HepG2 (cell line): Measurements from ENCODE around the gene ATP6V1C2. TPM values are rescaled to one million over a fixed set of nuclear protein-coding genes. Genes with fewer than 3 reads are reported as not detected.
A peak's percentile ranks its signal among the peaks of the same experiment; 100 is the strongest.

ENCODE experiments used
- ADNP ChIP-seq: sonication (generic); formaldehyde crosslinking; IDR thresholded peaks from 2 replicates; pipeline ENCODE4 v1.4.0; 2020; ENCODE audit warnings: missing genetic modification reagents
- BRD4 ChIP-seq: sonication (generic); formaldehyde crosslinking; IDR thresholded peaks from 2 replicates; pipeline ENCODE4 v1.4.0; 2020; ENCODE audit warnings: missing genetic modification reagents
- CBX2 ChIP-seq, 2 experiments: fragments of 200-600 bp in 1 of 2; sonication (generic); formaldehyde crosslinking in 1 of 2; IDR thresholded peaks; 2 replicates each; pipeline versions ENCODE4 v1.7.0 to v1.8.1; 2018 to 2022; ENCODE audit warnings: low read depth in 2 of 2, low read length in 1 of 2, mild to moderate bottlenecking in 1 of 2, missing genetic modification reagents in 1 of 2
- FOSL2 ChIP-seq: sonication (generic); formaldehyde crosslinking; IDR thresholded peaks from 2 replicates; pipeline ENCODE4 v1.4.0; 2020; ENCODE audit warnings: missing genetic modification reagents
- GATAD1 ChIP-seq: IDR thresholded peaks from 2 replicates; pipeline ENCODE4 v1.6.1; 2016; ENCODE audit warnings: missing genetic modification reagents, missing compliant biosample characterization
- HHEX ChIP-seq: IDR thresholded peaks from 2 replicates; pipeline ENCODE4 v1.6.1; 2016; ENCODE audit warnings: control low read depth
- MAF1 ChIP-seq: sonication (generic); formaldehyde crosslinking; IDR thresholded peaks from 2 replicates; pipeline ENCODE4 v1.5.0; 2020; ENCODE audit warnings: missing genetic modification reagents, borderline replicate concordance
- MED8 ChIP-seq: sonication (generic); formaldehyde crosslinking; IDR thresholded peaks from 2 replicates; pipeline ENCODE4 v1.8.1; 2023; ENCODE audit warnings: mild to moderate bottlenecking, missing genetic modification reagents; ENCODE audit not compliant: insufficient replicate concordance
- NCOA1 ChIP-seq: sonication (generic); formaldehyde crosslinking; IDR thresholded peaks from 2 replicates; pipeline ENCODE4 v1.9.0; 2021; ENCODE audit warnings: missing genetic modification reagents
- NCOA5 ChIP-seq: sonication (generic); formaldehyde crosslinking; IDR thresholded peaks from 2 replicates; pipeline ENCODE4 v1.4.0; 2020; ENCODE audit warnings: missing genetic modification reagents
- NONO ChIP-seq, 2 experiments: fragments of 450-650 bp in 1 of 2; sonication (generic) in 1 of 2; formaldehyde crosslinking in 1 of 2; IDR thresholded peaks in 1 of 2; conservative IDR thresholded peaks in 1 of 2; 2 replicates each; pipeline versions ENCODE4 v1.6.1 to v1.8.0; 2017 to 2022; ENCODE audit warnings: mild to moderate bottlenecking in 1 of 2, missing genetic modification reagents in 1 of 2, moderate library complexity in 1 of 2
- REL ChIP-seq: sonication (generic); formaldehyde crosslinking; conservative IDR thresholded peaks from 2 replicates; pipeline ENCODE4 v1.8.0; 2022; ENCODE audit warnings: mild to moderate bottlenecking, missing genetic modification reagents, moderate library complexity
- SIX1 ChIP-seq: sonication (generic); formaldehyde crosslinking; IDR thresholded peaks from 2 replicates; pipeline ENCODE4 v1.4.0; 2020; ENCODE audit warnings: missing genetic modification reagents, borderline replicate concordance
- SSRP1 ChIP-seq: IDR thresholded peaks from 2 replicates; pipeline ENCODE4 v1.6.1; 2016; ENCODE audit warnings: control low read depth
- ZFP62 ChIP-seq: sonication (generic); formaldehyde crosslinking; IDR thresholded peaks from 2 replicates; pipeline ENCODE4 v1.4.0; 2020; ENCODE audit warnings: missing genetic modification reagents
- ZNF318 ChIP-seq: sonication (generic); formaldehyde crosslinking; IDR thresholded peaks from 2 replicates; pipeline ENCODE4 v1.4.0; 2020; ENCODE audit warnings: mild to moderate bottlenecking, missing genetic modification reagents
- ZNF567 ChIP-seq: sonication (generic); formaldehyde crosslinking; IDR thresholded peaks from 2 replicates; pipeline ENCODE4 v1.8.1; 2023; ENCODE audit warnings: mild to moderate bottlenecking, missing genetic modification reagents, borderline replicate concordance
- ZNF616 ChIP-seq: sonication (generic); formaldehyde crosslinking; IDR thresholded peaks from 2 replicates; pipeline ENCODE4 v1.5.0; 2020; ENCODE audit warnings: low read depth, mild to moderate bottlenecking, missing genetic modification reagents
- ZNF737 ChIP-seq: sonication (generic); formaldehyde crosslinking; IDR thresholded peaks from 2 replicates; pipeline ENCODE4 v1.5.0; 2020; ENCODE audit warnings: missing genetic modification reagents, mild to moderate bottlenecking, borderline replicate concordance
- polyA plus RNA-seq, 8 experiments: library from polyadenylated mRNA; depleted of rRNA in 3 of 8; stranded (reverse) in 7 of 8; unstranded in 1 of 8; fragments of >200 nt; fragmentation: Illumina TruSeq in 4 of 8; extraction: Trizol in 4 of 8; gene quantifications; 2 replicates each; pipeline versions ENCODE4 v1.2.1 to v1.2.3, GENCODE V29; 2011 to 2016; ENCODE audit warnings: low read depth in 4 of 8, missing spikeins in 1 of 8, mixed read lengths in 1 of 8; ENCODE audit not compliant: insufficient read depth in 1 of 8
- total RNA-seq, 5 experiments: library from RNA; depleted of rRNA; stranded (reverse); fragments of >200 nt; fragmentation: Illumina TruSeq; extraction: Trizol; gene quantifications; 2 replicates each; pipeline ENCODE4 v1.2.3, GENCODE V29; 2016; ENCODE audit warnings: low read depth in 1 of 5
- TF ChIP-seq, protein P1 (sequence below): sonication (generic); formaldehyde crosslinking; IDR thresholded peaks from 2 replicates; pipeline ENCODE4 v1.8.1; 2023; ENCODE audit warnings: mild to moderate bottlenecking, missing genetic modification reagents
- TF ChIP-seq, protein P2 (sequence below): sonication (generic); formaldehyde crosslinking; IDR thresholded peaks from 2 replicates; pipeline ENCODE4 v1.4.0; 2020; ENCODE audit warnings: missing genetic modification reagents, borderline replicate concordance

The ATP6V1C2 gene
- total and polyA plus RNA-seq, 2 of the 13 experiments (the other 11 are each of a cell fraction or from before 2014, with no cell fraction given) = 0.04 to 0.29 TPM

DNA sequence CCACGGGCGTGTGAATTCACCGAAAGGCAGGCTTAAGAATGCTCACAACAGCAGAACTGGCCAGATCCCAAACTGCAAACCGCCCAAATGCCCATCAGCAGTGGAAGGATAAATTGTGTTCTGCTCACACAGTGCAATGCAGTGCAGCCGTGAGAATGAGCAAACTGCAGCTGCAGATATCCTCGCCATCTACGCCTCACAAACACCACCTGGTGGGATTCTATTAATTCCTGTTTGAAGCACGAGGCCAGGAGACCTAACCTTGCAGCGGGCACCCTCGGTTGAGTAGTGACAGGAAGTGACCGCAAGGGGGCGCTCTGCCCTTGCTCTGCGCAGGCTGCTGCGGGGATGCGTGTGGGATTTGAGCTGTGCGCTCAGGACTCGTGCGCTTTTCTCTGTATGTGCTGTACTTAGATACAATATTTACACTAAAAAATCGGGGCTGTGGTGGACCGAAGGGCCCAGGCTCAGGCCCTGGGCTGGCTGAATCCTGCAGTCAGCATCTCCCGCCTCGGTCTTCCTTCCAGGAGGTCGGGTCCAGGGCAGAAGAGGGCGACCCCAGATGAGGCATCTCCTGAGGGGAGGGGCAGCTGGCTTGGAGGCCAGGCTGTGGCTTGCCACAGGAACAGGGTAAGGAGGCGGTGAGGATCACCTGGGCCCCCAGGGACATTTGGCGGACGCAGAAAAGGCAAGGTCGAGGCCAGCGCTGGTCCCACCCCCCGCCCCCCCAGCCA lies 110.9 kb downstream of the ATP6V1C2 start (continued):
- TF ChIP-seq BRD4 = no peak
- TF ChIP-seq HHEX (CRISPR knock-in tag) = no peak
- TF ChIP-seq ZNF616 = no peak
- TF ChIP-seq, protein P1, sequence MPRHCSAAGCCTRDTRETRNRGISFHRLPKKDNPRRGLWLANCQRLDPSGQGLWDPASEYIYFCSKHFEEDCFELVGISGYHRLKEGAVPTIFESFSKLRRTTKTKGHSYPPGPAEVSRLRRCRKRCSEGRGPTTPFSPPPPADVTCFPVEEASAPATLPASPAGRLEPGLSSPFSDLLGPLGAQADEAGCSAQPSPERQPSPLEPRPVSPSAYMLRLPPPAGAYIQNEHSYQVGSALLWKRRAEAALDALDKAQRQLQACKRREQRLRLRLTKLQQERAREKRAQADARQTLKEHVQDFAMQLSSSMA (CRISPR knock-in tag) = no peak
- no peak for TF ChIP-seq CBX2 (IDR thresholded peaks at IDR 0.05; ENCODE audit: low read depth, low read length)
- peak; percentile 48; the same call in 1 of the 2 replicates for TF ChIP-seq CBX2 (CRISPR knock-in tag; IDR thresholded peaks at IDR 0.05; ENCODE audit: low read depth)
- TF ChIP-seq, protein P2, sequence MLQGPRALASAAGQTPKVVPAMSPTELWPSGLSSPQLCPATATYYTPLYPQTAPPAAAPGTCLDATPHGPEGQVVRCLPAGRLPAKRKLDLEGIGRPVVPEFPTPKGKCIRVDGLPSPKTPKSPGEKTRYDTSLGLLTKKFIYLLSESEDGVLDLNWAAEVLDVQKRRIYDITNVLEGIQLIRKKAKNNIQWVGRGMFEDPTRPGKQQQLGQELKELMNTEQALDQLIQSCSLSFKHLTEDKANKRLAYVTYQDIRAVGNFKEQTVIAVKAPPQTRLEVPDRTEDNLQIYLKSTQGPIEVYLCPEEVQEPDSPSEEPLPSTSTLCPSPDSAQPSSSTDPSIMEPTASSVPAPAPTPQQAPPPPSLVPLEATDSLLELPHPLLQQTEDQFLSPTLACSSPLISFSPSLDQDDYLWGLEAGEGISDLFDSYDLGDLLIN = no peak
- no peak for TF ChIP-seq MED8
- peak; percentile 37; the same call in 1 of the 2 replicates for TF ChIP-seq FOSL2 (CRISPR knock-in tag)
- TF ChIP-seq ZNF737 (CRISPR knock-in tag) = no peak
- no peak for TF ChIP-seq SSRP1 (CRISPR knock-in tag)
- TF ChIP-seq ADNP (CRISPR knock-in tag) = no peak
- no peak for TF ChIP-seq ZNF318 (CRISPR knock-in tag)
- no peak for TF ChIP-seq GATAD1
- no peak for TF ChIP-seq ZFP62 (CRISPR knock-in tag)
- TF ChIP-seq REL (CRISPR knock-in tag) = no peak
- TF ChIP-seq NONO (IDR thresholded peaks at IDR 0.05) = no peak
- TF ChIP-seq NONO (CRISPR knock-in tag; conservative IDR thresholded peaks at IDR 0.05) = peak; percentile 68
- no peak for TF ChIP-seq NCOA5 (CRISPR knock-in tag)
- no peak for TF ChIP-seq MAF1 (CRISPR knock-in tag)
- TF ChIP-seq NCOA1 = no peak
- no peak for TF ChIP-seq ZNF567 (CRISPR knock-in tag)
- TF ChIP-seq SIX1 = no peak
